Heart right ventricle (tissue), 16 donors: ENCODE measurements around the gene HNF1A. TPM values are rescaled to one million over a fixed set of nuclear protein-coding genes. Genes with fewer than 3 reads are reported as not detected.

ENCODE experiments used
- ATAC-seq, 8 donors: fragments of 200-7000 bp; cut with Tn5 transposase; one replicate each; pipeline ENCODE4 v1.9.1; 2020; ENCODE audit warnings: mild to moderate bottlenecking in 8 of 8, moderate library complexity in 8 of 8, moderate number of reproducible peaks in 1 of 8
- DNase-seq, 2 donors: peaks; one replicate each; pipeline ENCODE4 v3.0.0-alpha.2; 2020
- H3K27ac ChIP-seq, 10 donors: fragments of 200-600 bp; sonication (generic) in 2 of 10; one replicate each; pipeline versions ENCODE4 v1.5.0 to v1.8.0; 2020 to 2022; ENCODE audit warnings: mild to moderate bottlenecking in 3 of 10
- H3K27me3 ChIP-seq, 7 donors: fragments of 200-600 bp; one replicate each; pipeline ENCODE4 v1.8.0; 2021 to 2022; ENCODE audit warnings: mild to moderate bottlenecking in 2 of 7
- H3K36me3 ChIP-seq, 9 donors: fragments of 200-600 bp; sonication (generic) in 1 of 9; one replicate each; pipeline versions ENCODE4 v1.5.0 to v1.8.0; 2020 to 2022; ENCODE audit warnings: mild to moderate bottlenecking in 2 of 9
- H3K4me1 ChIP-seq, 9 donors: fragments of 200-600 bp; sonication (generic) in 1 of 9; one replicate each; pipeline versions ENCODE4 v1.5.0 to v1.8.0; 2020 to 2022; ENCODE audit warnings: mild to moderate bottlenecking in 4 of 9
- H3K4me3 ChIP-seq, 10 donors: fragments of 200-600 bp; sonication (generic) in 2 of 10; one replicate each; pipeline versions ENCODE4 v1.5.0 to v1.8.0; 2020 to 2022; ENCODE audit warnings: mild to moderate bottlenecking in 7 of 10, moderate library complexity in 2 of 10
- H3K9me3 ChIP-seq, 11 donors: fragments of 200-600 bp in 10 of 11; sonication (generic) in 2 of 11; one replicate each; pipeline versions ENCODE4 v1.5.0 to v1.8.0; 2013 to 2022; ENCODE audit warnings: mild to moderate bottlenecking in 2 of 11, control low read depth in 1 of 11, moderate library complexity in 1 of 11
- CTCF ChIP-seq, 9 donors: fragments of 200-600 bp; sonication (generic) in 2 of 9; IDR thresholded peaks; one replicate each; pipeline versions ENCODE4 v1.5.0 to v1.8.0; 2021 to 2022; ENCODE audit warnings: antibody characterized with exemption in 9 of 9, mild to moderate bottlenecking in 5 of 9, moderate library complexity in 1 of 9
- WGBS, 2 donors: extraction: QIAGEN DNeasy Blood & Tissue Kit; methylation state at CpG; one replicate each; pipeline ENCODE4 v1.1.7; 2013; ENCODE audit warnings: inconsistent platforms in 1 of 2; 5-methylcytosine and 5-hydroxymethylcytosine counted together
- intact Hi-C, 10 donors: fragments of 100-400 bp; cut with DNase I; formaldehyde crosslinking; loops; one replicate each; pipeline versions ENCODE4 v1.11.1 to v1.14.2; 2022
- polyA plus RNA-seq, 2 donors: library from polyadenylated mRNA; stranded (reverse); fragments of 200-250 nt; gene quantifications; one replicate each; pipeline ENCODE4 v1.2.3, GENCODE V29; 2013
- total RNA-seq, 10 donors: library from RNA; stranded (reverse); fragmentation: NEBNext Ultra II Directional in 3 of 10; extraction: Animal tissue kit (Norgen Biotek cat#: 25700) in 3 of 10; gene quantifications; one replicate each; pipeline versions ENCODE4 v1.2.1 to v1.2.4, GENCODE V29; 2021 to 2023
- donor health status: Arrhythmogenic right ventricular cardiomyopathy.
- donor health status: ischemic (EF 13 %, LVEDD 7.1; RV severe dilation, severe dysfunction).
- donor health status: healthy with polysubstance abuse.
- donor health status: DM: no; HTN: yes; CAD: no.
- donor health status: DM: no; HTN: no; CAD: no.
- donor health status: ischemic (EF 25% LVEDD 6.9; RV normal size, moderate dysfunction).
- donor health status: ischemic (EF 25% LVEDD 5.7; RV mildly dilated, moderate dysfunction).
- donor health status: healthy.
- donor health status: DM: yes; HTN: yes; CAD: no.
- donor health status: Ischemic cardiomyopathy.
- donor health status: ischemic (EF 35%, LVEDD 5.7; RV mildly dilated, moderate dysfunction).
- donor health status: nonischemic (EF 11% LVEDD 7.7; RV severe dilation, severe dysfunction).
- donor health status: DM: yes; HTN: yes; CAD: no.
- donor health status: PGD.
- donor health status: ischemic (EF 29% LVEDD 5.4; RV normal size, mild dysfunction).
- donor health status: nonischemic (EF 23%, LVEDD 6.1; RV moderate dilation, normal function).

Gene HNF1A
- total and polyA plus RNA-seq, 12 donors: 0.04 TPM; not detected in 11

- H3K9me3 ChIP-seq: no peaks in the 10 kb centered on the region
- DNase-seq (no peak), ATAC-seq (no peak)
- no peaks in the 10 kb centered on the region for H3K4me1 ChIP-seq
- H3K27me3 ChIP-seq: peaks cover 0 to 5% (median 0%) of the 10 kb centered on the region in 7 donors
- WGBS, 2 donors: 73 to 76% methylated on average over 12 to 13 of the region's 13 CpGs
- TF ChIP-seq CTCF (IDR thresholded peaks at IDR 0.05): no peak
- no peak overlapping the region for H3K27ac ChIP-seq
- H3K36me3 ChIP-seq: no peaks in the 10 kb centered on the region
- intact Hi-C loops: no loop called here
- no peak overlapping the region for H3K4me3 ChIP-seq
These were observed 2.5 kb downstream of the HNF1A start for GRCh38 chr12:120980800-120981368.

- H3K4me1 ChIP-seq: no peaks in the 10 kb centered on the region
- TF ChIP-seq CTCF (IDR thresholded peaks at IDR 0.05): no peak
- no peak overlapping the region for H3K4me3 ChIP-seq
- H3K9me3 ChIP-seq: no peaks in the 10 kb centered on the region
- peaks cover 0 to 5% (median 0%) of the 10 kb centered on the region in 7 donors for H3K27me3 ChIP-seq
- no peak for DNase-seq
- H3K36me3 ChIP-seq: no peaks in the 10 kb centered on the region
- intact Hi-C loops: no loop called here
- H3K27ac ChIP-seq: no peak overlapping the region
- ATAC-seq: no peak
- 75 to 77% methylated on average over 6 of the region's 6 CpGs for WGBS, 2 donors
These were observed 3.1 kb downstream of the HNF1A start for GRCh38 chr12:120981407-120981941.

GRCh38 chr12:120982659-120983058, 4.3 kb downstream of the HNF1A start:
- intact Hi-C loops: no loop called here
- Histone ChIP-seq H3K27ac (no peak overlapping the region), H3K27me3 (peaks cover 0 to 5% (median 0%) of the 10 kb centered on the region in 7 donors), H3K4me1 (no peaks in the 10 kb centered on the region), H3K36me3 (no peaks in the 10 kb centered on the region), H3K4me3 (no peak overlapping the region), H3K9me3 (no peaks in the 10 kb centered on the region)
- no peak for ATAC-seq
- no peak for TF ChIP-seq CTCF (IDR thresholded peaks at IDR 0.05)
- DNase-seq: no peak
- 80 to 82% methylated on average over 7 of the region's 7 CpGs for WGBS, 2 donors

- H3K4me3 ChIP-seq: no peak overlapping the region
- H3K27ac ChIP-seq: no peak overlapping the region
- no peak for DNase-seq
- ATAC-seq: no peak
- WGBS, 2 donors: 83 to 86% methylated on average over 4 of the region's 4 CpGs
- no peaks in the 10 kb centered on the region for H3K9me3 ChIP-seq
- no peaks in the 10 kb centered on the region for H3K4me1 ChIP-seq
- no peaks in the 10 kb centered on the region for H3K36me3 ChIP-seq
- peaks cover 0 to 5% (median 0%) of the 10 kb centered on the region in 7 donors for H3K27me3 ChIP-seq
- intact Hi-C loops: no loop called here
- TF ChIP-seq CTCF (IDR thresholded peaks at IDR 0.05): no peak
These were observed 5.4 kb downstream of the HNF1A start for GRCh38 chr12:120983759-120984158.
